Body of pancreas (tissue), 4 donors: ENCODE results near the gene CGN.

Source experiments
- POLR2A ChIP-seq, 3 donors: fragments of 450-650 bp; IDR thresholded peaks; one replicate each; pipeline ENCODE4 v1.6.1; 2016; ENCODE audit warnings: antibody characterized with exemption in 3 of 3, mild to moderate bottlenecking in 2 of 3
- TF ChIP-seq, protein P1 (sequence below), 7 experiments: fragments of 450-650 bp in 4 of 7; fragments of 200-600 bp in 3 of 7; sonication (generic) in 3 of 7; IDR thresholded peaks; one replicate each; pipeline ENCODE4 v1.5.1; 2016 to 2019; ENCODE audit warnings: antibody characterized with exemption in 7 of 7

DNA sequence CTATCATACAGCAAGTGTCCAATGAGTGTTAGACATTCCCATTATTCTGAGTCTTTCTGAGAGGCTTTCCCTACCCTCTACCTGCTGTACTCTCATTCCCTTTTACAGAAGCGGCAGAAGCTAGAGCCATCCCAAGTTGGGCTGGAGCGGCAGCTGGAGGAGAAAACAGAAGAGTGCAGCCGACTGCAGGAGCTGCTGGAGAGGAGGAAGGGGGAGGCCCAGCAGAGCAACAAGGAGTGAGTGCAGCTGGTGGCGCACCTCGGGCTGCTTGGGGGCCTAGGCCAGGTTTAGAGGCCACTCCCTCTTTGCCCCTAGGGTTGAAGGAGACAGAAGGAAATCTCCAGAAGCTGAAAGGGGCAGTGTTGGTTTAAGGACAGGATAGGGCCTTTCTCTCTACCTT lies 12.1 kb downstream of the CGN start:
- TF ChIP-seq, protein P1, sequence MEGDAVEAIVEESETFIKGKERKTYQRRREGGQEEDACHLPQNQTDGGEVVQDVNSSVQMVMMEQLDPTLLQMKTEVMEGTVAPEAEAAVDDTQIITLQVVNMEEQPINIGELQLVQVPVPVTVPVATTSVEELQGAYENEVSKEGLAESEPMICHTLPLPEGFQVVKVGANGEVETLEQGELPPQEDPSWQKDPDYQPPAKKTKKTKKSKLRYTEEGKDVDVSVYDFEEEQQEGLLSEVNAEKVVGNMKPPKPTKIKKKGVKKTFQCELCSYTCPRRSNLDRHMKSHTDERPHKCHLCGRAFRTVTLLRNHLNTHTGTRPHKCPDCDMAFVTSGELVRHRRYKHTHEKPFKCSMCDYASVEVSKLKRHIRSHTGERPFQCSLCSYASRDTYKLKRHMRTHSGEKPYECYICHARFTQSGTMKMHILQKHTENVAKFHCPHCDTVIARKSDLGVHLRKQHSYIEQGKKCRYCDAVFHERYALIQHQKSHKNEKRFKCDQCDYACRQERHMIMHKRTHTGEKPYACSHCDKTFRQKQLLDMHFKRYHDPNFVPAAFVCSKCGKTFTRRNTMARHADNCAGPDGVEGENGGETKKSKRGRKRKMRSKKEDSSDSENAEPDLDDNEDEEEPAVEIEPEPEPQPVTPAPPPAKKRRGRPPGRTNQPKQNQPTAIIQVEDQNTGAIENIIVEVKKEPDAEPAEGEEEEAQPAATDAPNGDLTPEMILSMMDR (IDR thresholded peaks at IDR 0.05) = no peak
- no peak for TF ChIP-seq POLR2A (IDR thresholded peaks at IDR 0.05)
